ENCODE results near the gene CSF2.

Gene CSF2

DNA sequence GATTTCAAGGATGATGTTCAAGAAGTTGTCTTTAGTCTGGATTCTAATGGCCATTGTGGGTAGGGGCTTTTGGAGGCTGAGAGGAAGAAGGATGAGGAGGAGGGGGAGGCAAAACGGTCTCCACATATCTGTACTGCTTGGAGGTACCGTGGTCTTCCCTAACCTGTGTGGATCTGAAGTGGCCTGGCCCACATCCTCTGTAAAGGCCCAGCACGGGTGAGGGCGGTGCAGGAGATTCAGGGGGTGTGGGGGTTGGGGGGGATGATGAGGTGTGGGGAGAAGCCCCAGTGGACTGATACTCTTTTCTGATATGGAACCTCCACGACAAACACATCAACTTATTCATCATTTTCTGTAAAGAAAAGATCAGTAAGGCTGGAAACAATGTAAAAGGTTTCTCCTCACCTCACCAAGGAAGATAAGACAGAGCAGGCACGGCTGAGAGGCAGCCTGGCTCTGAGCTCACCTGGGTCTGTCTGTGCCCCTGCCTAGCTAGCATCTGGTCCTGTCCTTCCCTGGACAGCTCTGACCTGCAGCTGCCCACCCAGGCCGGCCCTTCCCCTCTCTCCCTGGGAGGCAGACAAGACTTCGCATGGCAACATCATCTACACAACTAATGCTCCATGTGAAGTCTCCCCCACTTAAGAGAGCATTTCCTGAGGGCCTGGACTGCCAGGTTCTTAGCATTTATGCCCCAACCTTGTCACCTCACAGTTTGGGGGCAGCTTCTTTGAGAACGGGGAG, 18.7 kb upstream of the CSF2 start:
- no peak for DNase-seq (ENCODE audit: low read depth)

DNA sequence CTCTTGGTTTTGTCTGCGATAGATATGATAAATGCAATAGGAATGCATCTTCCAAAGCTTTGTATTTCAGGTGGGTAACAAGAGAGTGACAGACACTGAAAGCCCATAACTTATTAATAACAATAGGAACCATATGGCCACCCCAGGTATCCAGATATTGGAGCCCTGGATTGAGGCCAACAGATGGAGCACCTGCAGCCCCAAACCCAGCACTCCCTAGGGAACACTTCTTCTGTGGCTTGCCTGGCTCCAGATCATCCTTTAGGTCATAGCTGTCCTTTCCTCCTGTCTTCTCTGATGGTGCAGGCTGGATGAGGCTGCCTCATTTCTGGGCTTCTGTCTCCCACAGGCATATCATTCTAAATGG, 18.2 kb upstream of the CSF2 start:
- DNase-seq (ENCODE audit: low read depth) = no peak

DNA sequence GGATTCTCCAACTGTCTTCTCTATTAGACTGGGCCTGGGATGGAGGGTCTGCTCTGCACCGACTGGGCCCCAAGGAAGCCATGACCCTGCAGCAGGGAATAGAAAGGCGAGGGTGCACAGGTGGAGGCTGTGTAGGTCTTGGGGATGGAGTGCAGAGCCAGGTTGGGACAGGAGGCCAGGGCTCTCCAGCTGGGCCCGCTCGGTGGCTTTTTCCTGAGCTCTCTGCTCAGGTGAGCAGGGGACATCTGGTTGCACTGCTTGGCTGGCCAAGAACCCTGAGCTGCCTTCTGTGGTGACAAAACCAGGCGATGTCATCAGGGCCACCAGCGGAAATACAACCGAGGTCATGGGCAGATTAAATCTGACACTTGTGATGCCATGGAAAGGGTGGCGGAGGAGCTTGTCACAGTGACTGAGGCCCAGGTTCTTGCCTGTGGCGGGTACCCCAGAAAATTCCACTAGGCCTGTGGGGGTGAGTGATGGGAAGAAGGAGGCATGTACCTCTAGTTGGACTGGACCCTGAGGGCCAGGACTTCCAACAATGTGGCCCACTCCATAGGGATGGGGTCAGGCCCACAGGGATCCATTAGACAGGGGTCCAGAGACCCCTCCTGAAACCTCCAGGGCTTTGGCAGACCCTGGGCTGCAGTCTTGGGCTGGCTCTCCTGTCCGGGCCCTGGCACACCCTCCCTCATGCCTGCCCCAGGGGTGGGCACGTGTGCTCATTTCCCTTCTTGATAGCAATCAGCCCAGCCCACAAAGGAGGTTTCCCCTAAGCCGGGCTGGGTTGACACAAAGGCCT, 17.6 kb upstream of the CSF2 start:
- no peak for DNase-seq (ENCODE audit: low read depth)

DNA sequence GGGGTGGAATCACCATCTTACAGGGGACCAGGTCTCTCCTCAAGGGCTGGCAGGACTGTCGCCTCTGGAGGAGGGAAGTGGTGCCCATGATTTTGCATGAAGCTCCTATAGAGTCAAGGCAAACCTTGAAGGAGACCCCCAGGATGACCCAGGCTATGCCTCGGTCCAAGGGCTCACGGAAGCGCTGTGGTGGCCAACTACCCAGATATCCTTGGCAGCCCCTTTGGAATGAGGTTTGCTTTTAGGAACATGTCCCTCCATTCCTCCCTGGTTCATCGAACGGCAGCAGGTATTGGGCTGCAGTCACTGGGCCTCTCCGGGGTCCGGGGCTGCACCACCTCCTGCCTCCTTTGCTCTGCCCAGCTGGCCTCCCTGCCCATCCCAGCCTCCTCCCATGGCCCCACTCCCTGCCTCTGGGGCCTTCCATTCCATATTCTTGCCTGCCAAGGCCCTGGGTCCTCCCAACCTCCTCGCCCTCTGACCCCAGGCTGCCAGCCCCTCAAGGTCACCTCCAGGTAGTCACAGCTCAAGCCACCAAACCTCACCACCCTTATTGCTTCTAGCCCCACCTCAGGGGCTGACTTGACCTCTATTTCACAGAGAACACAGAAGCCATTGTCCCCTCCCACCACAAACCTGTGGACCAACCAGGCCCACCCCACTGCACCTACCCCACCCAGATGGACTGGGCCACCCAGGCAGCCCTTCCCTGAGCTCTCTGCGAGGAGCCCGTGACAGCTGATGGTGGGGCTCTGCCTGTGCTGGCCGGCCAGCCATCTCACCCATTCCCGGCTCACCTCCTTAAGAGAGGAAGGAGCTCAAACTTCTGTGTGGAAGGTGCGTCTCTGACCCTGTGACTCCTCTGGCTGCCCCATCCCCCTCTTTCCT, 16.7 kb upstream of the CSF2 start:
- DNase-seq (ENCODE audit: low read depth) = no peak

DNA sequence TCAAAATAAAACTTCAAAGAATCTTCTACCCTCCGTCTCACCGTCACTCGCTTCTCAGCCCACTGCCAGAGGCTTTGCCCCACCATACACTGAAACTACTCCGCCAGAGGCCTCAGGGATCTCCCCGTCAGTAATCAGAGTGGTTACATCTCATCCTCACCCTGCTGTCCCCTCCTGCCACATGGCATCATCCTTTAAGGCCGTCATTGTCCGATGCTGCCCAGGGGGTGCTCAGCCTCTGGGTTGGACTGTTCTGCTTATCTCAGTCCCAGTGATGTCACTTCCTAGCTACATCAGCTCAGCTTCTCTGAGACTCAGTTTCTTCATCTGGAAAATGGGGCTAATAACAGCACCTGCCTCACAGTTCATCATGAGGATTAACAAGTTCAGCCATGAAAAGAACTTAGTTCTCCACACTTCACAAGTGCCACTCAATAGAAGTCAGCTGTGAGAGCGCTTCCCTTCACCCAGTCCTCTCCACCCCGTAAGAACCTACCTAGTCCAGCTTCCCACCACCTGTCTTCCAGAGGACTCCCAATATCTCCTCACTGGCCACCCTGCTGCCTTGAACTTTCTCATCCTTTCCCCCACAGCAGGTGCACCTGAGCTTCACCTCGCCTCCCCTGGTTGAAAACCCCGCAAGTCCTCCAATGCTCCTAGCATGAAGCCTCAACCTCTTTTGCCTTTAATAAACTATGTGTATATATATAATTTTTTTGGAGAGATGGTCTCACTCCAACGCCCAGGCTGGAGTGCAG, 15.9 kb upstream of the CSF2 start:
- no peak for DNase-seq (ENCODE audit: low read depth)

DNA sequence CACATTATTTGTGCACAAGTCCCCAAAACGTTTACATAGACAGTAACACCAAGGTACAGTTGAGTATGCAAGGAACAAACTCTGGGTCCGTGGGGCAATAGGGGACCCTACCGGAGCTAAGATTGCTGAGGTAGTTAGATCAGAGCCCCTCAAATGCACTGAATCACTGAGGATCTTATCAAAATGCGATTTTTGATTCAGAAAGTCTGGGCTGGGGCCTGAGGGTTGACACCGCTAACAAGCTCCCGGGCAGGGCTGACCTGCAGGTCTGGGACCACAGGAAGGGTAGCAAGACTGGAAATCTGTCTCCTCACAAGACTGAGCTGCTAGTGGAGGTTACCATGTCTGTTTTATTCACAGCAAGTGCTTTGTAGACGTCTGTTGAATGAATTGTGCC, 14.9 kb upstream of the CSF2 start:
- no peak for DNase-seq (ENCODE audit: low read depth)

DNA sequence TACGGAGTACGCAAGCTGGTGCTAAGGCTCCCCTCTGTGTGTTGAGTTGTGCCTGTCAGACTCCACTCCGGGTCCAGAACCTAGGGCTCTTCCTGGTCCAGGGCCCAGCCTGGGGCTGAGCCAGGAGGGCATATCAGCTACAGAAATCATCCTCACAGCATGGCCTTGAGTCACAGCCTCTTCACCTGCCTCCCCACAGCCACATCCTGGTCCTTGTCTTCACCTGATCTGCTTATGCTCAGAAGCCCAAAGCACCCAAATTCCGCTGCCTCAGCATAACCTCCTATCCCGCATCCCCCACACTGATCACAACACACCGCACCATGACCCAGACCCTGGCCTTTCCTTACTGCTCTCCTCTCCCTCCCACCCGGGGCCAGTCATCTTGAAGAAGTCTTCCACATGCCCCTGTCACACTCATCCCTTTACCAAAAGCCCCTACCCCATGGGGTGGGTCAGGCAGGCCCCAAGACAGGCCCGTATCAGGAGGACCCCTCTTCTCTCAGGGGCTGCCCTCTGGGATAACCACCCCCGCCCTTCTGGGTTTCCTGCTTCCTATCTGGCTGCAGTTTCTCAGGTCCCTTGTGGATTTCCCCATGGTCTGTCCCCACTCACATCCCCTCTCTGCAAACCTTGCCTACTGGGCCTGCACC, 14.4 kb upstream of the CSF2 start:
- no peak for DNase-seq (ENCODE audit: low read depth)

DNA sequence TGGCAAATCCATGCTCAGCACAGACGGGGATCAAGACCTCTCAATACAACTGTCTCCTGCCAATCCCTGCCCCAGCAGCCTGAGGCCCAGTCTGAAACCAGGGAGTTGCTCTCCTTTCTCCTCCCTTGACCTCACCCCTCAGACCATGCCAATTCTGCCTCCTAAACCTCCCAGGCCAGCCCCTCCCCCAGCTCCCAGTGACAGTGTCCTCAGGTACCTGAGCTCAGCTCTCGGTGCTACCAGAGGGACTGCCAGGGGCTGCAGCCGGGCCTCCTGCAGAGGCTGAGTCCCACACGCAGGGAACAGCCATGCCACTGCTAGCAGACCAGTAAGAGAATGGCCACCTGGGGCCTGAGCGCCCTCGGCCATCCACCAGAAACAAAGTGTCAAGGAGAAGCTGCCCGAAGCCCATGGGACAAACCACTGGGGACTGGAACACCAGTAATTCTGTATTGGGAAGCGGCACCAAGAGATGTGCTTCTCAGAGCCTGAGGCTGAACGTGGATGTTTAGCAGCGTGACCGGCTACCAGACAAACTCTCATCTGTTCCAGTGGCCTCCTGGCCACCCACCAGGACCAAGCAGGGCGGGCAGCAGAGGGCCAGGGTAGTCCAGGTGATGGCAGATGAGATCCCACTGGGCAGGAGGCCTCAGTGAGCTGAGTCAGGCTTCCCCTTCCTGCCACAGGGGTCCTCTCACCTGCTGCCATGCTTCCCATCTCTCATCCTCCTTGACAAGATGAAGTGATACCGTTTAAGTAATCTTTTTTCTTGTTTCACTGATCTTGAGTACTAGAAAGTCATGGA, 13.7 kb upstream of the CSF2 start:
- DNase-seq (ENCODE audit: low read depth) = no peak

DNA sequence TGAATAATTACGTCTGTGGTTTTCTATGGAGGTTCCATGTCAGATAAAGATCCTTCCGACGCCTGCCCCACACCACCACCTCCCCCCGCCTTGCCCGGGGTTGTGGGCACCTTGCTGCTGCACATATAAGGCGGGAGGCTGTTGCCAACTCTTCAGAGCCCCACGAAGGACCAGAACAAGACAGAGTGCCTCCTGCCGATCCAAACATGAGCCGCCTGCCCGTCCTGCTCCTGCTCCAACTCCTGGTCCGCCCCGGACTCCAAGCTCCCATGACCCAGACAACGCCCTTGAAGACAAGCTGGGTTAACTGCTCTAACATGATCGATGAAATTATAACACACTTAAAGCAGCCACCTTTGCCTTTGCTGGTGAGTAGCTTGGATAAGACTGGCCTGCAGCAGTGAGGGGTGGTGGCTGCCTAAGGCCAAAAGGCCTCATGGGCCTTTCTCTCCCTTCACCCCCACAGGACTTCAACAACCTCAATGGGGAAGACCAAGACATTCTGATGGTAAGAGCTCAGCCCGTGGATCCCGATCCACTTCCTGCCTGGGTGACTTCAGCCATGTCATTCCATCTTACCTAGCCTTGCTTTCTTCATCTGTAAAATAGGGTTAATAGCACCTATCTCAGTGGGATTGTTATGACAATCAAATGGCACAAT, 13.0 kb upstream of the CSF2 start, which contains the start of gene IL3:
IL3 (plus strand) TSS at position 155 of the 661 bp plus-strand sequence; CDS start at position 207, 52 bp downstream.
- no peak for DNase-seq (ENCODE audit: low read depth)

DNA sequence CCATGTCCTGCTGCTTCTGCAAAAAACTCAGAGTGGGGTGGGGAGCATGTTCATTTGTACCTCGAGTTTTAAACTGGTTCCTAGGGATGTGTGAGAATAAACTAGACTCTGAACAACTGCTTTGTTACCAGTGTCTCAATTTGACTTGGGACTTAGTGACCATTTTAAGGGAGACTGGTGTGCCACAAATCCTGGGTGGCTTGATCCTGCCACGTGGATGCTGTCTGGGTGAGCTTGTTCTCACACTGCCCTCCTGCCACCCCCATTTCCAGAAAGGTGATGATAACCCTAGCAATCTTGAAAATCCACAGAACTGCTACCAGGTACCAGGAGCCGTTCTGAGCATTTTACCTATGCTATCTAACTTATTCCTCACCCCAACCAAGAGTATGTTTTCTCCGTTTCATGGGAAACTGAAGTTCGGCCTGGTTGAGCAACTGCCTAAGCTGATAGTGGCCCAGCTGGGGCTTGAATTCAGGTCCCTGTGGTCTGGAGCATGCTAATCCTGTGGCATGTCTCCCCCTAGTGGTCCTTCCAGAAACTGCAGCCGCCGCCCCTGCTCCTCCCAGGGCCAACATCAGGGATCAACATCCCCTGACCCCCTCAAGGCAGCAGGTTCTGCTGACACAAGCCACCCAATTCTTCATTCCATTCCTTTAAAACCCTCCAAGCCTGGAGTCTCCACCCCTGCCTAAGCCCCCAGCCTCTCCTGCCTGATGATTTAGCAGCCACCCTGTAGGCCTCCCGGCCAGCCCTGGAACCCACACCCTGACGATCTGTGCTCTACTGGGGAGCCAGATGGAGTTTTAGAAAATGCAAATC, 10.3 kb upstream of the CSF2 start:
- DNase-seq (ENCODE audit: low read depth) = peak; percentile 75

DNA sequence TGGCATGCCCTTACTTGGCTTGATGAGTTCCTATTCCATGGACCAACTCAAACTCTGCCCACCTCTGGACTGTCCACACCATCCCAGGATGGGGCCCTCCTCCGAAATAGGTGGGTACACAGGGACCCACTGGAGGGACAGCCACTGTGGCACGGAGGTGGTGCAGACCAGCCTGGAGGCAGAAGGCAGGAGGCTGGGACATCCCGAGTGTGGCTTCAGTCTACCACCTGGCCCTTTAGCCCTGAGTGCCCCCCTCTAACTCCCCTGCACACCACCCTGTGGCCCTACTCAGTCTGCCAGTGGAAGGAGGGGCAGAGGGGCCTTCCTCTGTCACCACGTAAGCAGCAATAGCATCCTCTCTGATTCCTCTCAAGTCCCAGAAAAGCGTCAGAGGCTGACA, 9.4 kb upstream of the CSF2 start:
- DNase-seq (ENCODE audit: low read depth) = no peak

DNA sequence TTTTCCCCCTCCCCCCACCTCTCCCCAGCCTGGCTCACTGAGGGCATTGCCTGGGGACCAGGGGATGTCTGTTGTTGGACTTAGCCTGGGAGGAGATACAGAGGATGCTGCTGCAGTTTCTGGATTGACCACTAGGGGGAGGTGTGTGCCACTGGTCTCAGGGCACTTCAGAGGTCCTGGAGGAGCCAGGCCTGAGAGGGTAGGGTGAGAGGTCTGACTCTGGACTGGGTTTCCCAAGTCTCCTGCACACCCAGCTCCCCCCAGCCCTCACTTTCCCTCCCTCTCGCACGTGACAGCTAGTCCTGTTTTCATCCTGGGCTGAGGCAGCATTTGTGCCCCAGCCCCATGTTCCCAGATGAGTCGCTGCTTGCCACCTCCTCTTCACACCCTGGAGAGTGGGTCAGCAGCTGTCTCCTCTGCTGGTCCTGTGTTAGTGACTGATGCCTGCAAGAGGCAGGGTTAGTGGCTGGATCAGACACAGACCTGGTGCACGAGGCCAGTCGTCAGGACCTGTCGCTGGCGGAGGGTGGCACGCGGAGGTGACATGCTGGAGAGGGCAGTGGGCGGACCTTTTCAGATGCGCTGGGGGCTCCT, 8.8 kb upstream of the CSF2 start:
- DNase-seq (ENCODE audit: low read depth) = peak; percentile 74

DNA sequence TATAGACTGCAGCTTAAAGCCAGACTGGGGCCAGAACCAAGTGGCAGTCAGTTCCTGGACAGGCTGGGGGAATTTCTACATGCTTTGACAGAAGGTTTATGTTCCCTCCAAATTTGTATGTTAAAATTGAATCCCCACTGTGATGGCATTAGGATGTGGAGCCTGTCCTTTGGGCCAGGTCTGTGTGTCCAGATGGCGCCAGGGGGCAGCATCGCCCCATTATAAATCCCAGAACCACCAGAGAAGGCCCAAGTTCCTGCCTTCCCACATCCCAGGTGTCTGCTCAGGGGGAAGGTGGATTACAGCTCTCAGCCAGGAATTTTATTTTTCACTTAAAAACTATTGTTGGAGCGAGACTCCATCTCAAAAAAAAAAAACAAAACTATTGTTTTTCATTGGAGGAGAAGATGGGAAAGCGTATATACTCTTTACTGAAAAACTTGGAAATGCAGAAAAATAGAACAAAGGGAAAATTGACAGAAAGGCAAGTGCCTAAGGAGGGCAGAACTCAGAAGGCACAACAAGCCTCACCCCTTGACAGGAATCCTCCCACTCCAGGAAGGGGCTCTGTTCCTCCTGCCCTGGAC, 8.1 kb upstream of the CSF2 start:
- peak; percentile 45 for DNase-seq (ENCODE audit: low read depth)

DNA sequence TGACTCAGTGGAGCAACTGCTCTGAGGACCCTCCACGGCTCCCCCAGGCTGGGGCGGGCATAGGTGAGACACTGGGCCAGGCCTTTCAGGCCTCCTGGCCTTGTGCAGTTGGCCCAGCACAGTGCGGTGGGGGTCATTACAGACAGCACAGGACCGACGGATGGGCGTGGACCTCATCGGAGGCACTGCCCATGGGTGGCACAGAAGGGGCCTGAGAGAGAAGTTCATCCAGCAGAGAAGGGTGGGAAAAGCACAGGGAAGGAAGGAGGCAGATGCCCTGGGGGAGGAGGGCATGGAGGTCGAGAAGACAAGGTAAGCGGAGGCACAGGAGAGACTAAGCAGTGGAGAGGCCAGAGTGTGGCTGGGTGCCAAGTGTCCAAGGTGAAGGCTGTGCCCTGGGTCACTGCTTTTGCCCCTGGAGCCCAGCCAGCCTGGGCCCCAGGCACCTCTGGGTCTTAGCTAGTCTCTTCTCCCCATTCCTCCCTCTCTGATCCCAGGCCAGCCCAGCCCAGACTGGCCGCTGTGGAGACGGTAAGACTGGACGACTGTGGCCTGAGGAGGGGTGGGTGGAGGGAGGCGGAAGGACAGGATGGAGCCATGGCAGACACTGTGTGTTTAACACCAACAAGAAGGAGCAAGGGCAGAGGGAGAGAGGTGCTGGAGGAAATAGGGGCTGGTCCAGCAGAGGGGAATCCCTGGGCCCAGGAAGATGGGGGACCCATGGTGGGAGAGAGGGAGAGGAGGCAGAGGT, 7.5 kb upstream of the CSF2 start:
- DNase-seq (ENCODE audit: low read depth) = no peak

DNA sequence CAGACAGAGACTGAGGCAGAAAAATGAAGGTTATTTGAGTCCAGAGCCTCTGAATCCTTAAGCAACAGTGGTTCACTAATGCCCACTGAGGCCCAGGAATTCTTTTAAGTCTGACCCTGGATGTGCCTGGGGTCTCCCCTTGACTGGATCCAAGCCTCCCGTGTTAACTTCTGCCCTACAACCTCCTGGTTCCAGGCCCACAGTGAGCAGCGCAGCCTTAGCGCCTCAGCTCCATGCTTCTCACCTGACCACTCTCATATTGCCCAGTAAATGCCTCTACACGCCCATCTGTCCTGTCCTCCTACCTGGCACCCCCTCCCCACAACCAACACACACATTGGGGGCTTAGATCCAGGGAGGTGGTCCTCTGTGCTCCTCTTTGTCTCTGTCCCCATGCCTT, 6.7 kb upstream of the CSF2 start:
- DNase-seq (ENCODE audit: low read depth) = no peak

DNA sequence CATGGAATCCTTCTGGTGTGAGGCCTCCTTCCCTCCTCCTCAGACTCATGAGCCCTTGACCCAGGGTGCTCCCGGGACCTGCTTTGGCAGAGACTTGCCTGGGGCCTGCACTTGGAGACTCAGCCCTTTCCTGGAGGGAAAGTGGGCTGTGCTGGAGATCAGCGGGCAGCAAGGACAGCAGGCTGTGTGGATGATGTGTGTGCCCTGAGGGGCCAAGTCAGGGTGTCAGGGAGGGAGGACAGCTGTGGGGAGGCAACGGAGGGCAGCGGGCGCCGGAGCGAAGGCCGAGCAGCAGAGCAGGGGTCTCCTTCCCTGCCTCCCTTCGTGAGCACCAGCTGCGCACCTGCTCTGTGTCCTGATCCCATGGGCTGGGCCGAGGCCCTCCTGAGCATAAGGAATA, 6.1 kb upstream of the CSF2 start:
- DNase-seq (ENCODE audit: low read depth) = no peak
